DOHH2 (cell line): ENCODE data around the gene MYLK.

Source experiments
- EZH2phosphoT487 ChIP-seq: fragments of 200-600 bp; sonication (generic); IDR thresholded peaks from 2 replicates; pipeline ENCODE4 v1.6.1; 2017; ENCODE audit warnings: borderline replicate concordance, mild to moderate bottlenecking, antibody characterized with exemption, low read length, moderate library complexity, mixed read lengths
- TF ChIP-seq, protein P1 (sequence below): fragments of 200-600 bp; sonication (generic); IDR thresholded peaks from one replicate; pipeline ENCODE4 v1.5.1; 2014; ENCODE audit warnings: antibody characterized with exemption, mild to moderate bottlenecking, low read depth, low read length; ENCODE audit not compliant: poor library complexity, severe bottlenecking

DNA sequence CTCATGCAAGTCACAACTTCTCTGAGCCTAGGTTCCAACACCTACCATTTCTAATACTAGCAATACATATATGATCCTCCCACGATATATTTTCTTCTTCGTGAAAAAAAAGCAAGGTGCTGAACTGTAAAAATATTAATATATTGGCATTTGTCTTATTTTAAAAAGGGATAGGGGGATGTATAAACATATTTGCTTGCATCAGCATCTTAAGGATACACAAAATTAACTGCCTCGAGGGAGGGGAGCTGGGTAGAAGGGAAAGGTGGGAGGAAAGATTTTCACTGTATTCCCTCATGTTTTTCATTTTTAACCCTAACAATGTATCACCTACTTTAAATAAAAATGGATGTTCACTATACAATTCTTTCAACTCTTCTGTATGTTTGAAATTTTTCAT lies 300.6 kb downstream of the MYLK start:
- TF ChIP-seq, protein P1, sequence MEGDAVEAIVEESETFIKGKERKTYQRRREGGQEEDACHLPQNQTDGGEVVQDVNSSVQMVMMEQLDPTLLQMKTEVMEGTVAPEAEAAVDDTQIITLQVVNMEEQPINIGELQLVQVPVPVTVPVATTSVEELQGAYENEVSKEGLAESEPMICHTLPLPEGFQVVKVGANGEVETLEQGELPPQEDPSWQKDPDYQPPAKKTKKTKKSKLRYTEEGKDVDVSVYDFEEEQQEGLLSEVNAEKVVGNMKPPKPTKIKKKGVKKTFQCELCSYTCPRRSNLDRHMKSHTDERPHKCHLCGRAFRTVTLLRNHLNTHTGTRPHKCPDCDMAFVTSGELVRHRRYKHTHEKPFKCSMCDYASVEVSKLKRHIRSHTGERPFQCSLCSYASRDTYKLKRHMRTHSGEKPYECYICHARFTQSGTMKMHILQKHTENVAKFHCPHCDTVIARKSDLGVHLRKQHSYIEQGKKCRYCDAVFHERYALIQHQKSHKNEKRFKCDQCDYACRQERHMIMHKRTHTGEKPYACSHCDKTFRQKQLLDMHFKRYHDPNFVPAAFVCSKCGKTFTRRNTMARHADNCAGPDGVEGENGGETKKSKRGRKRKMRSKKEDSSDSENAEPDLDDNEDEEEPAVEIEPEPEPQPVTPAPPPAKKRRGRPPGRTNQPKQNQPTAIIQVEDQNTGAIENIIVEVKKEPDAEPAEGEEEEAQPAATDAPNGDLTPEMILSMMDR, result no peak
- no peak for TF ChIP-seq EZH2phosphoT487
